ENCODE results near the gene PLCH1.

GRCh38 chr3:155367506-155367905 is 377.4 kb downstream of the PLCH1 start:
- no peak for TF ChIP-seq CTCF (IDR thresholded peaks at IDR 0.05; ENCODE audit: poor library complexity)
- no peak for TF ChIP-seq EZH2phosphoT487 (IDR thresholded peaks at IDR 0.05; ENCODE audit: low read depth, severe bottlenecking, unreplicated experiment)
- TF ChIP-seq EZH2 (IDR thresholded peaks at IDR 0.05; ENCODE audit: borderline replicate concordance): no peak

Measured in hepatocyte (in vitro differentiated cells).